WTC11 (cell line): Measurements from ENCODE around the gene CEP104. TPM values are rescaled to one million over a fixed set of nuclear protein-coding genes. Genes with fewer than 3 reads are reported as not detected.

Source experiments
- ATAC-seq: fragments of 200-7000 bp; cut with Tn5 transposase; 2 replicates; pipeline ENCODE4 v1.10.0; 2021; ENCODE audit warnings: mild to moderate bottlenecking, moderate library complexity
- CTCF ChIA-PET: fragments of 300-600 bp; sonication (Branson Sonifier 250); formaldehyde crosslinking; loops from one replicate; lab custom pipeline; 2021; ENCODE audit warnings: antibody characterized with exemption; lab: Charles Lee
- POLR2A ChIA-PET: fragments of 350-600 bp; sonication (Branson Sonifier 250); formaldehyde crosslinking; loops from one replicate; lab custom pipeline; 2021; ENCODE audit warnings: antibody characterized with exemption; lab: Charles Lee
- DNase-seq: peaks from one replicate; pipeline ENCODE4 v3.0.0; 2021; ENCODE audit warnings: low spot score
- H3K27ac Mint-ChIP-seq: 2 replicates; pipeline ENCODE4 v1.8.0; 2021; ENCODE audit warnings: mixed read lengths
- H3K27me3 Mint-ChIP-seq: 2 replicates; pipeline ENCODE4 v1.8.0; 2021; ENCODE audit warnings: low read depth, mild to moderate bottlenecking, moderate library complexity, mixed read lengths
- H3K36me3 Mint-ChIP-seq: 2 replicates; pipeline ENCODE4 v1.8.0; 2021; ENCODE audit warnings: mixed read lengths
- H3K4me1 Mint-ChIP-seq: 2 replicates; pipeline ENCODE4 v1.8.0; 2022; ENCODE audit warnings: mixed read lengths
- H3K4me3 Mint-ChIP-seq: 2 replicates; pipeline ENCODE4 v1.8.0; 2021; ENCODE audit warnings: mild to moderate bottlenecking, moderate library complexity, mixed read lengths
- H3K9me3 Mint-ChIP-seq: 2 replicates; pipeline ENCODE4 v1.8.0; 2021; ENCODE audit warnings: mixed read lengths
- ATF6 ChIP-seq: sonication (generic); formaldehyde crosslinking; IDR thresholded peaks from 2 replicates; pipeline ENCODE4 v1.8.1; 2023; ENCODE audit warnings: mild to moderate bottlenecking, missing genetic modification reagents
- E2F1 ChIP-seq: sonication (generic); formaldehyde crosslinking; IDR thresholded peaks from 2 replicates; pipeline ENCODE4 v1.8.0; 2022; ENCODE audit warnings: mild to moderate bottlenecking, missing genetic modification reagents
- ESRRA ChIP-seq: sonication (generic); formaldehyde crosslinking; IDR thresholded peaks from 2 replicates; pipeline ENCODE4 v1.8.1; 2022; ENCODE audit warnings: mild to moderate bottlenecking, missing genetic modification reagents, borderline replicate concordance
- GABPB1 ChIP-seq: sonication (generic); formaldehyde crosslinking; IDR thresholded peaks from 2 replicates; pipeline ENCODE4 v1.8.1; 2023; ENCODE audit warnings: mild to moderate bottlenecking, missing genetic modification reagents
- IRF2 ChIP-seq: sonication (generic); formaldehyde crosslinking; IDR thresholded peaks from 2 replicates; pipeline ENCODE4 v1.8.0; 2022; ENCODE audit warnings: low read depth, missing genetic modification reagents, borderline replicate concordance
- NFATC4 ChIP-seq: fragments of 250-450 bp; sonication (Bioruptor Pico); IDR thresholded peaks from 2 replicates; pipeline ENCODE4 v1.9.0; 2021; ENCODE audit warnings: mild to moderate bottlenecking
- OVOL2 ChIP-seq: fragments of 250-450 bp; sonication (Bioruptor Pico); IDR thresholded peaks from 2 replicates; pipeline ENCODE4 v1.9.0; 2021; ENCODE audit warnings: mild to moderate bottlenecking, borderline replicate concordance
- PRDM15 ChIP-seq: sonication (generic); formaldehyde crosslinking; IDR thresholded peaks from 2 replicates; pipeline ENCODE4 v1.8.0; 2022; ENCODE audit warnings: missing genetic modification reagents
- SMAD3 ChIP-seq: sonication (generic); formaldehyde crosslinking; IDR thresholded peaks from 2 replicates; pipeline ENCODE4 v1.8.0; 2022; ENCODE audit warnings: missing genetic modification reagents, mild to moderate bottlenecking, borderline replicate concordance
- SMAD4 ChIP-seq: sonication (generic); formaldehyde crosslinking; IDR thresholded peaks from 2 replicates; pipeline ENCODE4 v1.8.0; 2022; ENCODE audit warnings: mild to moderate bottlenecking, missing genetic modification reagents
- STAT6 ChIP-seq: sonication (generic); formaldehyde crosslinking; conservative IDR thresholded peaks from 2 replicates; pipeline ENCODE4 v1.8.1; 2023; ENCODE audit warnings: mild to moderate bottlenecking, low read depth, missing genetic modification reagents, moderate library complexity
- TCF7 ChIP-seq: sonication (generic); formaldehyde crosslinking; IDR thresholded peaks from 2 replicates; pipeline ENCODE4 v1.8.0; 2022; ENCODE audit warnings: mild to moderate bottlenecking, low read depth, missing genetic modification reagents, moderate library complexity
- USF2 ChIP-seq: sonication (generic); formaldehyde crosslinking; IDR thresholded peaks from 2 replicates; pipeline ENCODE4 v1.8.1; 2023; ENCODE audit warnings: mild to moderate bottlenecking, missing genetic modification reagents, moderate library complexity
- ZNF121 ChIP-seq: sonication (generic); formaldehyde crosslinking; IDR thresholded peaks from 2 replicates; pipeline ENCODE4 v1.8.0; 2023; ENCODE audit warnings: missing genetic modification reagents
- ZNF425 ChIP-seq: fragments of 250-450 bp; sonication (Bioruptor Pico); conservative IDR thresholded peaks from 2 replicates; pipeline ENCODE4 v1.9.0; 2021; ENCODE audit warnings: mild to moderate bottlenecking
- ZNF512 ChIP-seq: sonication (generic); formaldehyde crosslinking; IDR thresholded peaks from 2 replicates; pipeline ENCODE4 v1.8.1; 2022; ENCODE audit warnings: missing genetic modification reagents, borderline replicate concordance
- total RNA-seq: library from RNA; stranded (reverse); gene quantifications from 3 replicates; pipeline ENCODE4 v1.2.3, GENCODE V29; 2021

CEP104 gene
- total RNA-seq, 1 experiment from 2014 or later, result 38.0 TPM

GRCh38 chr1:3865606-3866160 is 8.7 kb upstream of the CEP104 start:
- Mint-ChIP-seq H3K4me3 (no peak overlapping the region), H3K27ac (no peak overlapping the region), H3K9me3 (peaks cover 11% of the 10 kb centered on the region), H3K27me3 (no peaks in the 10 kb centered on the region), H3K4me1 (no peaks in the 10 kb centered on the region), H3K36me3 (peaks cover 23% of the 10 kb centered on the region)
- no peak for ATAC-seq
- no peak for TF ChIP-seq ZNF121 (CRISPR knock-in tag)
- 0 out of 2 replicates have a peak, but pooled peaks have one; percentile 28 for TF ChIP-seq PRDM15 (CRISPR knock-in tag)
- POLR2A ChIA-PET, result no interaction called here
- CTCF ChIA-PET, result no interaction called here
- no peak for DNase-seq

GRCh38 chr1:3864884-3865283 is 7.9 kb upstream of the CEP104 start:
- Mint-ChIP-seq H3K4me3 (no peak overlapping the region), H3K36me3 (peaks cover 21% of the 10 kb centered on the region), H3K4me1 (no peaks in the 10 kb centered on the region), H3K27me3 (no peaks in the 10 kb centered on the region), H3K27ac (no peak overlapping the region), H3K9me3 (peaks cover 11% of the 10 kb centered on the region)
- no peak for ATAC-seq
- DNase-seq, result no peak
- no peak for TF ChIP-seq USF2 (CRISPR knock-in tag)
- TF ChIP-seq SMAD4 (CRISPR knock-in tag), result no peak
- CTCF ChIA-PET, result no interaction called here
- POLR2A ChIA-PET, result no interaction called here

GRCh38 chr1:3863231-3863935 is 6.4 kb upstream of the CEP104 start:
- peaks cover 6% of the 10 kb centered on the region for H3K4me1 Mint-ChIP-seq
- no peak overlapping the region; the same call in 1 of the 2 replicates for H3K27ac Mint-ChIP-seq
- DNase-seq, result no peak
- H3K36me3 Mint-ChIP-seq, result peaks cover 14% of the 10 kb centered on the region
- no peak for ATAC-seq
- TF ChIP-seq SMAD3 (CRISPR knock-in tag) (no peak), ATF6 (no peak), E2F1 (CRISPR knock-in tag) (no peak), ZNF425 (CRISPR knock-in tag) (no peak), NFATC4 (CRISPR knock-in tag) (no peak), STAT6 (CRISPR knock-in tag) (no peak), TCF7 (no peak), OVOL2 (CRISPR knock-in tag) (no peak), IRF2 (CRISPR knock-in tag) (no peak), ZNF512 (CRISPR knock-in tag) (no peak), GABPB1 (CRISPR knock-in tag) (no peak), ESRRA (no peak)
- peaks cover 5% of the 10 kb centered on the region for H3K9me3 Mint-ChIP-seq
- peaks cover 5% of the 10 kb centered on the region for H3K27me3 Mint-ChIP-seq
- CTCF ChIA-PET, result no interaction called here
- H3K4me3 Mint-ChIP-seq, result no peak overlapping the region
- POLR2A ChIA-PET, result no interaction called here
